Brain microvascular endothelial cell (primary cell): ENCODE measurements around the gene SLC25A28.

ENCODE experiments used
- DNase-seq: peaks from one replicate; pipeline ENCODE4 v3.0.0-alpha.2; 2020
- H3K27ac ChIP-seq: fragments of 250-450 bp; sonication (Bioruptor Pico); 2 replicates; pipeline ENCODE4 v1.5.1; 2020; ENCODE audit warnings: mild to moderate bottlenecking, moderate library complexity
- H3K27me3 ChIP-seq: fragments of 250-450 bp; sonication (Bioruptor Pico); replicated peaks from 2 replicates; pipeline ENCODE4 v1.5.1; 2020; ENCODE audit warnings: mild to moderate bottlenecking
- H3K36me3 ChIP-seq: fragments of 250-450 bp; sonication (Bioruptor Pico); replicated peaks from 2 replicates; pipeline ENCODE4 v1.5.1; 2020; ENCODE audit warnings: mild to moderate bottlenecking
- H3K4me3 ChIP-seq: 2 replicates; pipeline ENCODE4 v1.5.1; 2011; ENCODE audit warnings: low read depth, mild to moderate bottlenecking, control low read depth, low read length, moderate library complexity
- CTCF ChIP-seq: IDR thresholded peaks from 2 replicates; pipeline ENCODE4 v1.5.1; 2011; ENCODE audit warnings: low read depth, mild to moderate bottlenecking, moderate library complexity, low read length, control low read depth, inconsistent platforms; ENCODE audit errors: missing control alignments
- in situ Hi-C: cut with HindIII; loops from 2 replicates; pipeline ENCODE4 v1.10.0; 2017; ENCODE audit warnings: low sequenced_read_pairs, low pct_ligation_motif_present

Gene SLC25A28

GRCh38 chr10:99652800-99653390, 32.7 kb upstream of the SLC25A28 start:
- no peaks in the 10 kb centered on the region for H3K36me3 ChIP-seq
- DNase-seq, result no peak
- no peak overlapping the region for H3K4me3 ChIP-seq
- H3K27ac ChIP-seq, result no peak overlapping the region
- H3K27me3 ChIP-seq, result no peaks in the 10 kb centered on the region
- in situ Hi-C loops, result no loop called here
- no peak for TF ChIP-seq CTCF

GRCh38 chr10:99648717-99649116, 28.5 kb upstream of the SLC25A28 start:
- no peaks in the 10 kb centered on the region for H3K36me3 ChIP-seq
- no peak overlapping the region for H3K4me3 ChIP-seq
- DNase-seq, result no peak
- no peaks in the 10 kb centered on the region for H3K27me3 ChIP-seq
- in situ Hi-C loops, result no loop called here
- TF ChIP-seq CTCF, result no peak
- no peak overlapping the region for H3K27ac ChIP-seq

GRCh38 chr10:99647601-99648151, 27.4 kb upstream of the SLC25A28 start:
- no peak for DNase-seq
- Histone ChIP-seq H3K27ac (no peak overlapping the region), H3K36me3 (no peaks in the 10 kb centered on the region), H3K27me3 (no peaks in the 10 kb centered on the region), H3K4me3 (no peak overlapping the region)
- no peak for TF ChIP-seq CTCF
- in situ Hi-C loops, result no loop called here

GRCh38 chr10:99633832-99634231, 13.6 kb upstream of the SLC25A28 start:
- in situ Hi-C loops, result no loop called here
- no peak for DNase-seq
- H3K36me3 ChIP-seq, result no peaks in the 10 kb centered on the region
- no peak for TF ChIP-seq CTCF
- H3K4me3 ChIP-seq, result no peak overlapping the region
- no peaks in the 10 kb centered on the region for H3K27me3 ChIP-seq
- H3K27ac ChIP-seq, result no peak overlapping the region

GRCh38 chr10:99631496-99631895, 11.3 kb upstream of the SLC25A28 start:
- in situ Hi-C loops, result no loop called here
- no peak overlapping the region for H3K27ac ChIP-seq

More at GRCh38 chr10:99631496-99631895, 11.3 kb upstream of the SLC25A28 start:
- no peak for DNase-seq
- no peak for TF ChIP-seq CTCF
- Histone ChIP-seq H3K4me3 (no peak overlapping the region), H3K36me3 (no peaks in the 10 kb centered on the region), H3K27me3 (no peaks in the 10 kb centered on the region)
